ENCODE measurements around the gene ZCCHC18. TPM values are rescaled to one million over a fixed set of nuclear protein-coding genes. Genes with fewer than 3 reads are reported as not detected.

The ZCCHC18 gene
- 0.31 TPM in 1 of 2 replicates, not detected in the other for total RNA-seq

DNA sequence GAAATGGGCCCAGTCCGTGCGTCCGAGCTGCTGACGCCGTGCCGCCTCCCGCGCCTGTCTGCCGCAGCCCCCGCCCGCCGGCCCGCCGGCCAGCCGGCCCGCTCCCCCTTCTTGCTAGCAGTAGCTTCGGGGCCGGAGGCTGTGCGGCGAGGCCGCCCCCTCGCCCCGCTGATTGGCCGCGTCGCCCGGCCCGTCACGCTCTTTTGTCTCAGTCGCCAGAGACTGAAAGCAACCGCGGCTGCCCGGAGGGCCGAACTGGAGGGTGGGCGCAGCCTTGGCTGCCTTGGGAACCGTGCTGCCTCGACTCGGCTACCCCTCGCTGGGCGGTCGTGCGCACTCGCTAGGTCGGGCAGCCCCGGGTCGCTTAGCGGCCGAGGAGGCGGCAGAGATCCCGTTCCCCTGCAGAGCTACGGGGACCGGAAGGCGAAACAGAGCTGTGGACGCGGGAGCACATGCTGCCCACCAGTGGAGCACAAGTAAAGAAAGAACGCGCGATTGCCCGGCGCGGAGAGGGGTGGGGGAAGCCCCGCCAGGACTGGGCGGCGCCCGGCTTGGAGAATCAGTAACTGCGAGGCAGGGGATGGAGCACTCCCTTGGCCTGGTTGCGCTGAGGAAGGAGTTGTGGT is at the start of gene ZCCHC18:
Gene ZCCHC18, plus strand, starts transcription at position 198 of the 626 bp plus-strand sequence. CDS start 1,589 bp downstream, outside the sequence.

DNA sequence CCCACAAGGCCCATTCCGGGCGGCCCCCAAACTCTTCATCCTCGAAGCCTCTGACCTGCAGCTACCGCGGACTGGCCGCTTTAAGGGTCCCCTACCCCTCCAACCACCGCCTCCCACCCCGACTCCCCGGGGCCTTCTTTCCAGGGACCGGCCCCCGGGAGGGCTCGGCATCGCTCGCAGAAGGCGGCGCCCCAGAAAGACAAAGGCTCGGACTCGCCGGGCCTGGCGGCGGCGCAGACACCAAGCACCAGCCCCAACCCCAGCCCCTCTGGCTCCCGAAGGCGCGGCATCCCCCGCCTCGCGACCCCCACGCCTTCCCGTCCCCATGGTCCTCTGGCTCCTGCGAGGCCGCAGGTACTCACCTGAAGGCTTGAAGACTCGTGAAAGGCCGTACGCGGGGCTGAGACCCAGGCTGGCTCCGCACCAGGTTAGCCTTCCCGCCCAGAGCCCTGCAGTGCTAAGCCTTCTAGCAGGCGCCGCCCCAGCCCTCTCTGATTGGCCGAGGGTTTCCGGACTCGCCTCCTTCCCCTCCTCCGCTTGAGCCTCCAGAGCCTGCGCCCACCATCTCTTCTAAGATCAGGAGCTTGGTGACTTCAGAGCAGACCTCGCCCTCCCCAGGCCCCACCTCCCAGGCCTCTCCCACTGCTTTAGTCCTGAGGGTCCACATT is 36.4 kb upstream of the ZCCHC18 start, which contains the start of gene TMSB15C:
Gene TMSB15C, minus strand, starts transcription at position 459 of the 668 bp plus-strand sequence.

DNA sequence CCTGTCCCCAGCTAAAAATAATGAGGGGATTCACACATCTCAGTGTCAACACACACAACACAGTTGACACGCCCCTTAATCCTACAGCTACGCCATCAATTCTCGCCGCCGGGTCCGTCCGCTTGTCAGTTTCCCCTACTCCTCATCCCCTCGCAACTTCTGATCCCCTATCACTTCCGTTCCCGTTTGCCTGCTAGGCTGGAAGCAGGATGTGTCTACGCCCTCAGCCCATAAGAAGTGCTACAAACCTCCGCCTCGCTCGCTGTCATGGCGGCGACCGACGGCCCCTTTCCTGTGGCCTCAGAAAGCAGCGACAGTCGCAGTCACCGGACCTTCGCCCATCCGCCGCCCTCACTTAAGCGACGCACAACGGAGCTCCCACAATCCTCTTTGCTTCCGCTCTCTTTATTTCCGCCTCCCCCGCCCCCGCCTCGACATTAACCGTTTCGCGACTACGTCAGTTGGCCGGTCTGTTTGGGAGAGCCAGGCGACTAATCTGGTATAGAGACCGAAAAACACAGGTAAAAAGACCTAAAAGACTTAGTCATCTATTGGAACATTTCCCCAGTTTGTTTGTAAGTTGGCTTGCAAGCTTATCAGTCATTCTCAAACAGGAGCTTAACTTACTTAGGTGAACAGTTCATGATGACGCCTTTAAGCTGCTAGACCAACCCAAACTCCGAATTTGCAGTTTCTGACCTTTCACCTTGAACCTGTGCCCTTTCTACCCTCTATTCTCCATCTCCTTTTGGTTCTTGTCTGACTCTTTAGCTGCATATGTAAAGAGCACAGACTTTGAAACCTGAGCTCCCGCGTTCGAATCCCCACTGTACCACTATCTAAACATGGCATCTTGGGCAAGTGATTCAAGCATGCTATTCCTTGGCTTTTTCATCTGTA is 44.6 kb downstream of the ZCCHC18 start, which contains the start of gene SLC25A53:
Gene SLC25A53, minus strand, starts transcription at position 380 of the 900 bp plus-strand sequence. CDS start 51,752 bp downstream, outside the sequence.

Other genes starting within 250 kb of the ZCCHC18 start
- gene TMSB15B, start 149.9 kb upstream of the ZCCHC18 start, total RNA-seq = 7.8 and 18.3 TPM in 2 replicates
- not detected in 2 replicates for gene H2BW1, start 98.8 kb upstream of the ZCCHC18 start, total RNA-seq
- gene H2BW2, start 72.6 kb upstream of the ZCCHC18 start, total RNA-seq = not detected in 2 replicates
- gene TMSB15C, start 36.3 kb upstream of the ZCCHC18 start, total RNA-seq = 1.5 and 2.7 TPM in 2 replicates
- gene SLC25A53, start 44.5 kb downstream of the ZCCHC18 start, total RNA-seq = 2.6 and 4.7 TPM in 2 replicates
- 14.7 and 19.2 TPM in 2 replicates for gene FAM199X, start 53.9 kb downstream of the ZCCHC18 start, total RNA-seq
- gene ESX1, start 142.4 kb downstream of the ZCCHC18 start, total RNA-seq = 0.15 and 2.4 TPM in 2 replicates

Data from hair follicular keratinocyte (primary cell).